Measurements from ENCODE around the gene VAV3. TPM values are rescaled to one million over a fixed set of nuclear protein-coding genes. Genes with fewer than 3 reads are reported as not detected.

Gene VAV3
- total RNA-seq, 1 donor from 2014 or later, result 12.3 TPM

- no peak for TF ChIP-seq CTCF (conservative IDR thresholded peaks at IDR 0.05)
- DNase-seq (ENCODE audit: extremely low spot score, unreplicated experiment), result no peak
- Mint-ChIP-seq H3K36me3 (no peaks in the 10 kb centered on the region), H3K27ac (no peak overlapping the region), H3K9me3 (no peaks in the 10 kb centered on the region), H3K4me3 (no peak overlapping the region), H3K27me3 (no peaks in the 10 kb centered on the region), H3K4me1 (ENCODE audit: unreplicated experiment) (no peaks in the 10 kb centered on the region)
These were observed 187.9 kb downstream of the VAV3 start for GRCh38 chr1:107776900-107777663.

DNA sequence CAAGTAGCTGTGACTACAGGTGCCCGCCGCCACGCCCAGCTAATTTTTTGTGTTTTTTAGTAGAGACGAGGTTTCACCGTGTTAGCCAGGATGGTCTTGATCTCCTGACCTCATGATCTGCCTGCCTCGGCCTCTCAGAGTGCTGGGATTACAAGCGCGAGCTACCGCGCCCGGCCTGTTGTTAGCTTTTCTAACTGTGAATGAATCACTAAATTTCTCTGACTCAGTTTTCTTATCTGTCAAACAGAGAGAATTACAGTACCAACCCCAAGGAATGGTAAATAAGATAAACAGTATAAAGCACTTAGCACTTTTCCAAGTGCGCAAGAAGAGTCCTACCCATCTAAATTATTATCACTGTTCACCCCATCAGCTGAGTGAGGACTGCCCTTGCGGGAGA lies 193.6 kb downstream of the VAV3 start:
- Mint-ChIP-seq H3K9me3 (peaks cover 4% of the 10 kb centered on the region), H3K36me3 (no peaks in the 10 kb centered on the region), H3K27ac (no peak overlapping the region), H3K4me3 (no peak overlapping the region), H3K4me1 (ENCODE audit: unreplicated experiment) (no peaks in the 10 kb centered on the region), H3K27me3 (no peaks in the 10 kb centered on the region)
- DNase-seq (ENCODE audit: extremely low spot score, unreplicated experiment), result no peak
- TF ChIP-seq CTCF (conservative IDR thresholded peaks at IDR 0.05), result no peak

DNA sequence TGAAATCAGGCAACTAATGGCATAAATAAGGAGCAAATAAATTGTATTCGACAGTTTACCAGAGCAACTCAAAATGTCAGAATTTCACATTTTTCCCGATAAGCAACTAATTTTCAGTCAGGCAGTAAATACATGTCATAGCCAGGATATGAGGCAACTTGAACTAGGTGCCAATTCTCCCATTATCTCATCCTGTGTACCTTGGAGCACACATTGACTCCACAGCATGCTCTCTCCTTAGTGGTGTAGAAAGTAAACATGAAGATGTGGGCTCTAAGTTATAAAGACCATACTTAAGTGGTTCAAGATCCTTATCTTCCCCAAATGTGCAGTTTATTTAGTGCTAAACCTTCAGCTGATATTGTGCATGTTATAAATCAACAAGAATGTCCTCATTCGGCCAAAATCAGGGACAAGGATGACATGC lies 197.8 kb downstream of the VAV3 start:
- Mint-ChIP-seq H3K9me3 (peaks cover 4% of the 10 kb centered on the region), H3K27ac (no peak overlapping the region), H3K27me3 (no peaks in the 10 kb centered on the region), H3K36me3 (peaks cover 3% of the 10 kb centered on the region), H3K4me3 (no peak overlapping the region), H3K4me1 (ENCODE audit: unreplicated experiment) (no peaks in the 10 kb centered on the region)
- no peak for DNase-seq (ENCODE audit: extremely low spot score, unreplicated experiment)
- TF ChIP-seq CTCF (conservative IDR thresholded peaks at IDR 0.05), result no peak

DNA sequence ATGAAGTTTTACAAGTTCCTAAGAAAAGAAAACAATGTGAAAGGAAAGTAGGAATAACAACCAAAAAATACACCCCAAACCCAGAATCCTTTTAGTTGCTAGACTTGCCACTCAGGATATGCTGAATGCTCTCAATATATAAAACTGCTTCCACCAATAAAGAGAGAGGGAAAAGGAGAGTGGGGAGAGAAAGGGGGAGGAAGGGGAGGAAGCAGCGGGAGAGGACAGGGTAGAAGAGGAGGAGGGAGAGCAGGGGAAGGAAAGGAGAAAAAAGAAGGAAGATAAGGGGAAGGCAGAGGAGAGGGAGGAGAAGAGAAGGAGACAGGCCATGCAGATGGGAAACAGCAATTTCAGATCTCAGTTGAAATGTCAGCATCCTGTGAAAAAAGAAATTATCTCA lies 198.4 kb downstream of the VAV3 start:
- H3K9me3 Mint-ChIP-seq, result peaks cover 4% of the 10 kb centered on the region
- H3K4me3 Mint-ChIP-seq, result no peak overlapping the region
- TF ChIP-seq CTCF (conservative IDR thresholded peaks at IDR 0.05), result no peak
- no peaks in the 10 kb centered on the region for H3K27me3 Mint-ChIP-seq
- DNase-seq (ENCODE audit: extremely low spot score, unreplicated experiment), result no peak
- no peak overlapping the region for H3K27ac Mint-ChIP-seq
- peaks cover 3% of the 10 kb centered on the region for H3K36me3 Mint-ChIP-seq
- H3K4me1 Mint-ChIP-seq (ENCODE audit: unreplicated experiment), result no peaks in the 10 kb centered on the region

DNA sequence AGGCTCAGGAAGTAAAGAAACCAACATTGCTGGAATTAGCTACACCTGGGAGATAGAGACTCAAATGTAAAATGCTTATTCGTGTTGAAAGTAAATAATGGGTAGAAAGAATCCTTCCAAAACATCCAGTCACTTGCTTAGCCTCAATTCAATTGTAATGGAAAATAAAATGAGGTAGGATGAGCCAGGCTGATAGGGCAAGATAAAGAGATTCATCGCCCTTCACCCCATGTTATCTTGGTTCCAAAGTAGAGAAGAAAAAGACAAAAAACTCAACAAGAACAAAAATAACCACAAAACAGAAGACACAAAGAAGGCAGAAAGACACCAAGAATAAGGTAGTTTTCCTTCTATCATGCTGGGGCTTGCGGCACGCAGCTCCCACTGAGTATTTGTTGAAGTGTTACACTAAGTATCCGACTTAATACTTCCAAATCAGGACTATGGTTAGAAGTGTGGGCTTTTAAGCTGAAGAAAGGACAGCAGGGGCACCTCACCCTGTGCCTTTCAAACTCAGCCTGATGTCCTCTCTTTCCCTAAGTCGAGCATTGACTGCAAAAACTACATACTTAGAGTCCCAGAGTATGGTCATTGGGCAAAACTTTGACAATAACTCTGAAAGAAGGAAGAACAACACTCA lies 202.1 kb downstream of the VAV3 start:
- no peaks in the 10 kb centered on the region for H3K27me3 Mint-ChIP-seq
- H3K9me3 Mint-ChIP-seq, result no peaks in the 10 kb centered on the region
- H3K4me3 Mint-ChIP-seq, result no peak overlapping the region
- H3K27ac Mint-ChIP-seq, result no peak overlapping the region
- no peak for TF ChIP-seq CTCF (conservative IDR thresholded peaks at IDR 0.05)
- DNase-seq (ENCODE audit: extremely low spot score, unreplicated experiment), result no peak
- H3K36me3 Mint-ChIP-seq, result peaks cover 3% of the 10 kb centered on the region
- no peaks in the 10 kb centered on the region for H3K4me1 Mint-ChIP-seq (ENCODE audit: unreplicated experiment)
